ENCODE results near the gene LARGE1. TPM values are rescaled to one million over a fixed set of nuclear protein-coding genes. Genes with fewer than 3 reads are reported as not detected.

LARGE1 gene
- total RNA-seq, 4 donors from 2014 or later: 78.1 to 156 (median 104) TPM

DNA sequence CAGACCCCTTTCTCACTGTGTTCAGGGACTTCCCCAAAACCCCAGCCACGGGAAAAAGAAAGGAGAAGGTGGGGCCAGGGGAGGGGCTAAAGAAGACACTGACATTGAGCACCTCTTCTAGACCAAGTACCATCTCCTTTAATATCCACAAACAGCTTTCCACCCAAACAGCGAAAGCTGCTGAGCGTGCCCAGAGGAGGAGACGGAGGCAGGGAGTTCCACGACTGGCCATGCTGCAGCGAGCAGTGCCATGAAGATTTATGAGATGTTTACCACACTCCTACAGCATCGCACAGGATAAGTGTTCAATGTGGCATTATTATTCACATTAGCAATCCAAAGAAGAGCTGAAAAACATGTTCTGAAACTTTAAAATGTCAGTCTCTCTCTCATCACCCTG, 127.4 kb downstream of the LARGE1 start:
- H3K9me3 ChIP-seq: peaks cover 0 to 7% (median 0%) of the 10 kb centered on the region in 4 donors
- TF ChIP-seq POLR2A (IDR thresholded peaks at IDR 0.05): no peak
- TF ChIP-seq, protein P1, sequence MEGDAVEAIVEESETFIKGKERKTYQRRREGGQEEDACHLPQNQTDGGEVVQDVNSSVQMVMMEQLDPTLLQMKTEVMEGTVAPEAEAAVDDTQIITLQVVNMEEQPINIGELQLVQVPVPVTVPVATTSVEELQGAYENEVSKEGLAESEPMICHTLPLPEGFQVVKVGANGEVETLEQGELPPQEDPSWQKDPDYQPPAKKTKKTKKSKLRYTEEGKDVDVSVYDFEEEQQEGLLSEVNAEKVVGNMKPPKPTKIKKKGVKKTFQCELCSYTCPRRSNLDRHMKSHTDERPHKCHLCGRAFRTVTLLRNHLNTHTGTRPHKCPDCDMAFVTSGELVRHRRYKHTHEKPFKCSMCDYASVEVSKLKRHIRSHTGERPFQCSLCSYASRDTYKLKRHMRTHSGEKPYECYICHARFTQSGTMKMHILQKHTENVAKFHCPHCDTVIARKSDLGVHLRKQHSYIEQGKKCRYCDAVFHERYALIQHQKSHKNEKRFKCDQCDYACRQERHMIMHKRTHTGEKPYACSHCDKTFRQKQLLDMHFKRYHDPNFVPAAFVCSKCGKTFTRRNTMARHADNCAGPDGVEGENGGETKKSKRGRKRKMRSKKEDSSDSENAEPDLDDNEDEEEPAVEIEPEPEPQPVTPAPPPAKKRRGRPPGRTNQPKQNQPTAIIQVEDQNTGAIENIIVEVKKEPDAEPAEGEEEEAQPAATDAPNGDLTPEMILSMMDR (IDR thresholded peaks at IDR 0.05): no peak
- no peaks in the 10 kb centered on the region for H3K4me1 ChIP-seq
- DNase-seq: no peak
- H3K4me3 ChIP-seq: no peak overlapping the region
- H3K27ac ChIP-seq: peak overlapping the region in 1 of 4 donors; percentile 60
- no peaks in the 10 kb centered on the region for H3K36me3 ChIP-seq
- no peaks in the 10 kb centered on the region for H3K27me3 ChIP-seq

DNA sequence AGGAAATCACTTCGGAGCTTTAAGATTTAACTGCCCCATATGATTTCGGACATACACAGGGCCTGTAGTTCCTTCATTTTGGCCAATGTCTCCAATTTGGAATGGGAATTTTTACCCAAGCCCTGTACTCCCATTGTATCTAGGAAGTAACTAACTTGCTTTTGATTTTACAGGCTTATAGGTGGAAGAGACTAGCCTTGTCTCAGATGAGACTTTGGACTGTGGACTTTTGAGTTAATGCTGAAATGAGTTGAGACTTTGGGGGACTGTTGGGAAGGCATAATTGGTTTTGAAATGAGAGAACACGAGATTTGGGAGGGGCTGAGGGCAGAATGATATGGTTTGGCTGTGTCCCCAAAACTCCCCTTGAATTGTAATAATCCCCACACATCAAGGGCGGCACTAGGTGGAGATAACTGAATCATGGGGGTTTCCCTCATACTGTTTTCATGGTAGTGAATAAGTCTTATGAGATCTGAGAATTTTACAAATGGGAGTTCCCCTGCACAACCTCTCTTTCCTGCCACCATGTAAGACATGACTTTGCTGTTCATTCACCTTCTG, 130.5 kb downstream of the LARGE1 start:
- Histone ChIP-seq H3K4me3 (no peak overlapping the region), H3K36me3 (no peaks in the 10 kb centered on the region), H3K4me1 (no peaks in the 10 kb centered on the region), H3K9me3 (peaks cover 0 to 7% (median 0%) of the 10 kb centered on the region in 4 donors), H3K27me3 (no peaks in the 10 kb centered on the region), H3K27ac (no peak overlapping the region)
- TF ChIP-seq, protein P1 (IDR thresholded peaks at IDR 0.05): no peak
- no peak for TF ChIP-seq POLR2A (IDR thresholded peaks at IDR 0.05)
- no peak for DNase-seq

DNA sequence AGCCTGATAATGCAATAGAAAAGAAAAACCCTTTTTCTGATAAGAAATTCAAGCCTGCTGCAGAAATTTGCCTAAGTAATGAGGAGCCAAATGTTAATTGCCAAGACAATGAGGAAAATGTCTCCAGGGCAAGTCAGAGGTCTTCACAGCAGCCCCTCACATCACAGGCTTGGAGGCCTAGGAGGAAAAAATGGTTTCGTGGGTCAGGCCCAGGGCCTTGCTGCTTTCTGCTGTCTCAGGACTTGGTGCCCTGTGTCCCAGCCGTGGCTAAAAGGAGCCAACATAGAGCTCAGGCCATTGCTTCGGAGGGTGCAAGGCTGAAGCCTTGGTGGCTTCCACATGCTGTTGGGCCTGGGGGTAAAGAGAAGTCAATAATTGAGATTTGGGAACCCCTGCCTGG, 131.3 kb downstream of the LARGE1 start:
- DNase-seq: no peak
- no peaks in the 10 kb centered on the region for H3K4me1 ChIP-seq
- TF ChIP-seq, protein P1 (IDR thresholded peaks at IDR 0.05): no peak
- no peak for TF ChIP-seq POLR2A (IDR thresholded peaks at IDR 0.05)
- no peak overlapping the region for H3K27ac ChIP-seq
- H3K36me3 ChIP-seq: no peaks in the 10 kb centered on the region
- H3K27me3 ChIP-seq: no peaks in the 10 kb centered on the region
- peaks cover 0 to 7% (median 0%) of the 10 kb centered on the region in 4 donors for H3K9me3 ChIP-seq
- no peak overlapping the region for H3K4me3 ChIP-seq

DNA sequence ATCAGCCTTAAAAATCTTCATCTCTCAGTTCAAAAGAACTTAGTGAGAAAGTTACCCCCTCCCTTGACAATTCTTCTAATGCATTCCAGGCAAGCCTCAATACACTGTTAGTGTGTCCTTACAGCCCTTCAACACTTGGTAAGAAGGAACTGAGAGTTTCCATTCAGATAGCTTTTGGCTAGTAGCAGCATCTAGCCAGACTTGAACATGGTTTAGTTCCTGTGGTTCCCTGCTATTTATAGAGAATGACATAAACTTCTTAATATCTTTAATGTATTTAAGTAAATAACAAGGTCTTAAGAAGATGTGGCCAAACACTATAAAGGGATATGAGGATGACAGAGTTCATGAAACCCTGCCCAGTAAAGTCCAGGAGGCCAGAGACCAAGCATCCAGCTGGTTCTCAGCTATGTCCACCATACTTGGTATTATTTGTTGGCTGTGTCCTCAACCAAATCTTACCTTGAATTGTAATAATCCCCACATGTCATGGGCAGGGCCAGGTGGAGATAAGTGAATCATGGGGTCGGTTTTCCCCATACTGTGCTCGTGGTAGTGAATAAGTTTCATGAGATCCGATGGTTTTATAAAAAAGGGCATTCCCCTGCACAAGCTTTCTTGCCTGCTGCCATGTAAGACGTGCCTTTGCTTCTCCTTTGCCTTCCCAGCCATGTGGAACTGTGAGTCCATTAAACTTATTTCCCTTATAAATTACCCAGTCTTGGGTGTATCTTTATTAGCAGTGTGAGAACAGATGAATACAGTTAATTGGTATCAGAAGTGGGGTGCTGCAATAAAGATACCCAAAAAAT, 132.4 kb downstream of the LARGE1 start:
- Histone ChIP-seq H3K36me3 (no peaks in the 10 kb centered on the region), H3K4me1 (no peaks in the 10 kb centered on the region), H3K27ac (no peak overlapping the region), H3K27me3 (no peaks in the 10 kb centered on the region), H3K4me3 (no peak overlapping the region), H3K9me3 (peaks cover 0 to 7% (median 0%) of the 10 kb centered on the region in 4 donors)
- TF ChIP-seq, protein P1 (IDR thresholded peaks at IDR 0.05): no peak
- TF ChIP-seq POLR2A (IDR thresholded peaks at IDR 0.05): no peak
- DNase-seq: no peak

DNA sequence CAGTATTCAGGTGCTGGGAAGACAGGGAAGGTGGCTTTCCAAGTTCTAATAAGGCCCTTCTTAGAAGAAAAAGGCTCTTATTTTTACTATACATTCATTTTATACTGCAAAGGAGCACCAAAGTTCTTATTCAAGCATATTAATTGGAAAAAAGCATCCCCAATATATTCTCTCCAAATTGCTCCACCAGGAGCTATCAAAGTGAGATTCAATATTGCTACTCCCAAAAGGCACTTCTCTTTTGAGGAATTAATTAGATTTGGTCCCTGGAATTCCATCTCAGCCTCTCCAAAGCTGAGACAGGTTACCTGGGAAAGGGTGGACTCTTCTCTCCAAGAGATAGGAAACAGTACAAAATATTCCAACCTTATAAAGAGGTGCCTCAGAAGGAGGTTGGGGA, 134.1 kb downstream of the LARGE1 start:
- Histone ChIP-seq H3K4me1 (peaks cover 0 to 8% (median 0%) of the 10 kb centered on the region in 4 donors), H3K4me3 (no peak overlapping the region), H3K36me3 (no peaks in the 10 kb centered on the region), H3K27me3 (no peaks in the 10 kb centered on the region), H3K9me3 (peaks cover 0 to 7% (median 0%) of the 10 kb centered on the region in 4 donors), H3K27ac (no peak overlapping the region)
- DNase-seq: no peak
- TF ChIP-seq, protein P1 (IDR thresholded peaks at IDR 0.05): no peak
- no peak for TF ChIP-seq POLR2A (IDR thresholded peaks at IDR 0.05)

All from Peyer's patch (tissue), 4 donors.